ENCODE data around the gene BABAM1. TPM values are rescaled to one million over a fixed set of nuclear protein-coding genes. Genes with fewer than 3 reads are reported as not detected.
A peak's percentile ranks its signal among the peaks of the same experiment; 100 is the strongest.

BABAM1 gene
- total RNA-seq, 1 experiment from 2014 or later = 93.3 TPM

DNA sequence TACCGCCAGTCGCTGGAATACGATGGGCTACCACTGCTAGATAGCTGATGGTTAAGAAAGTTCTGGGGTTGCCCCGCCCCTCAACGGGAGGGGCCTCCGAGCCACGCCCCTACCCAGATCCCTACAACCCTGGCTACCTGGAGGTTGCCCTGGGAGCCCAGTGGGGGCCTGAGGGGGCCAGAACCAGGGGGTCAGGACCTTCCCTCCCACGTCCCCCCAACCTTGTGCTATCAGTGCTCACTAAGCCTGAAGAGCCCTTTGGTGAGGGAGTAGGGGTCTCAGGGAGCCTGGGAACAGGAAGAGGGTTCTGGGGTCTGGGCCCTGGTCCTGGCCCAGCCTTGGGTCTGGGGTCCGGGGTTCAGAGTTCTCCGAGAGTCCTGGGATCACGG lies 32.3 kb upstream of the BABAM1 start:
- peaks cover 53% of the 10 kb centered on the region for H3K79me2 ChIP-seq (ENCODE audit: insufficient read depth, low read length)
- H3K4me2 ChIP-seq (ENCODE audit: low read length) = peak overlapping the region; percentile 98
- DNase-seq (ENCODE audit: low read depth, low spot score) (no peak), ATAC-seq (peak; percentile 77)
- TF ChIP-seq EGR1 (IDR thresholded peaks at IDR 0.05; ENCODE audit: low read depth) = no peak
- TF ChIP-seq EZH2phosphoT487 (IDR thresholded peaks at IDR 0.05; ENCODE audit: borderline replicate concordance) = no peak
- TF ChIP-seq POLR2AphosphoS5 (IDR thresholded peaks at IDR 0.05; ENCODE audit: low read depth, low read length) = peak; percentile 88
- TF ChIP-seq POLR2A (IDR thresholded peaks at IDR 0.05; ENCODE audit: borderline replicate concordance, extremely low read depth, insufficient read depth, insufficient read length) = peak; percentile 54
- H3K4me3 ChIP-seq (replicated peaks in 1 of 2; ENCODE audit: low read depth in 1 of 2, low read length in 2 of 2) = peak overlapping the region; percentile 91 to 93
- intact Hi-C loops (cut with micrococcal nuclease) = no loop called here
- no peaks in the 10 kb centered on the region for H3K27me3 ChIP-seq (ENCODE audit: insufficient read depth, low read length)
- peaks cover 13 to 16% of the 10 kb centered on the region in 2 experiments; a peak in 3 of 4 replicates for H3K36me3 ChIP-seq (ENCODE audit: control insufficient read depth in 1 of 2, insufficient read depth in 2 of 2, low read length in 2 of 2)
- H3K9me2 ChIP-seq (ENCODE audit: insufficient read depth) = no peaks in the 10 kb centered on the region
- CTCF ChIA-PET = interaction anchor here (0.6 to 1.4 kb wide), 2 partner anchors 9 to 49 kb away, joined by 3 read pairs; partner anchors contain the start of gene OCEL1
- peaks cover 7% of the 10 kb centered on the region; the same call in 1 of the 2 replicates for H4K20me1 ChIP-seq (ENCODE audit: insufficient read depth)
- peaks cover 13 to 27% of the 10 kb centered on the region in 2 experiments for H3K4me1 ChIP-seq (ENCODE audit: control insufficient read depth in 1 of 2, insufficient read depth in 2 of 2, low read length in 2 of 2)
- peak overlapping the region; percentile 100 for H3K27ac ChIP-seq (ENCODE audit: low read depth, low read length)
- RAD21 ChIA-PET (ENCODE audit: low non-redundant PET in 1 of 2, low total read pairs in 2 of 2, uncharacterized antibody in 2 of 2, unreplicated experiment in 2 of 2) = interaction anchor here in 1 of 2 experiments (1.9 kb wide), 1 partner anchor 8 kb away, joined by 5 read pairs; the partner anchor contains the start of gene OCEL1
- peak overlapping the region; percentile 94 for H3K9ac ChIP-seq (ENCODE audit: low read length)
- H3K9me3 ChIP-seq (ENCODE audit: control insufficient read depth in 1 of 2, insufficient read depth in 1 of 2, low read depth in 1 of 2, low read length in 2 of 2) = no peaks in the 10 kb centered on the region
- no TSS peak for BruUV-seq (replicated peaks)
- H2AFZ ChIP-seq (ENCODE audit: low read depth, low read length, poor library complexity, severe bottlenecking) = no peak overlapping the region
- POLR2A ChIA-PET = interaction anchor here (0.8 to 3.8 kb wide), 8 partner anchors 8 to 32 kb away, joined by 3 to 29 read pairs (median 5); partner anchors contain the start of genes BABAM1, OCEL1 and USE1

DNA sequence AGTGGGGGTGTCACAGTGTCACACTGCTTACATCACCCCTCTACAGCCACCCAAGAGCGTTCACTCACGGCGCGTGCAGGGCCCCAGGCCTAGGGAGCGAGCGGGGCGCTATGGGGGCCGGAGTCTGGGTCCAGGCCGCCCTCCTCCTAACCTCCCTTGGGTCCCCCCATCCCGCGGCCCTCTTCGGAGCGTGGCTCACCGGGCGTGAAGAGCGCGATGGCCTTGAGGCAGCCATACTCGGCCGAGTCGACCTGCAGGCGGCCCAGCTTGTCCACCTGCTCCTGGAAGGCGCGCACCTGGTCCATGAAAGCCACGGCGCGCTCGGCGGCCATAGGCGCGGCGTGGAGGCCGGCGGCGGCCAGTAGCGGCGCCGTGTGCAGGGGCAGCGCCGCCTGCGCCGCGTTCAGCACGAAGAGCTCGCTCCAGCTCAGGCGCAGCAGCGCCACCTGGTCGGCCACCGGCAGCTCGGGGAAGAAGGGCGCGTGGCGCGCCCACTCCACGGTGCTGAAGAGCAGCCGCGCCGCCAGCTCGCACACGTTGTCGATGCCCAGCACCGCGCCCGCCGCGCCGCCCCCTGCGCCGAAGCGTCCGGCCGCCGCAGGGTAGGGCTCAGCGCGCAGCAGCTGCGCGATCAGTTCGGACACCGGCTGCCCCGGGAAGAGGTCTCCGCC lies 31.8 kb upstream of the BABAM1 start:
- POLR2A ChIA-PET = interaction anchor here (0.8 to 3.8 kb wide), 9 partner anchors 9 to 155 kb away, joined by 3 to 29 read pairs (median 4); partner anchors contain the start of genes BABAM1, OCEL1 and USE1
- no peaks in the 10 kb centered on the region for H3K9me2 ChIP-seq (ENCODE audit: insufficient read depth)
- H3K27ac ChIP-seq (ENCODE audit: low read depth, low read length) = peak overlapping the region; percentile 100
- peaks cover 55% of the 10 kb centered on the region for H3K79me2 ChIP-seq (ENCODE audit: insufficient read depth, low read length)
- H3K9me3 ChIP-seq (ENCODE audit: control insufficient read depth in 1 of 2, insufficient read depth in 1 of 2, low read depth in 1 of 2, low read length in 2 of 2) = no peaks in the 10 kb centered on the region
- H4K20me1 ChIP-seq (ENCODE audit: insufficient read depth) = peaks cover 7% of the 10 kb centered on the region; the same call in 1 of the 2 replicates
- CTCF ChIA-PET = interaction anchor here (1.4 kb wide), 1 partner anchor 48 kb away, joined by 3 read pairs; no protein-coding TSS in a partner anchor
- DNase-seq (ENCODE audit: low read depth, low spot score) = no peak
- ATAC-seq = peak; percentile 65
- no peak overlapping the region for H2AFZ ChIP-seq (ENCODE audit: low read depth, low read length, poor library complexity, severe bottlenecking)
- no TSS peak for BruUV-seq (replicated peaks)
- H3K27me3 ChIP-seq (ENCODE audit: insufficient read depth, low read length) = no peaks in the 10 kb centered on the region
- H3K4me3 ChIP-seq (replicated peaks in 1 of 2; ENCODE audit: low read depth in 1 of 2, low read length in 2 of 2) = peak overlapping the region; percentile 91 to 93
- peak overlapping the region; percentile 98 for H3K4me2 ChIP-seq (ENCODE audit: low read length)
- intact Hi-C loops (cut with micrococcal nuclease) = no loop called here
- H3K36me3 ChIP-seq (ENCODE audit: control insufficient read depth in 1 of 2, insufficient read depth in 2 of 2, low read length in 2 of 2) = peaks cover 14 to 16% of the 10 kb centered on the region in 2 experiments; a peak in 3 of 4 replicates
- RAD21 ChIA-PET (ENCODE audit: low non-redundant PET in 1 of 2, low total read pairs in 2 of 2, uncharacterized antibody in 2 of 2, unreplicated experiment in 2 of 2) = interaction anchor here in 1 of 2 experiments (1.9 kb wide), 1 partner anchor 9 kb away, joined by 5 read pairs; the partner anchor contains the start of gene OCEL1
- H3K4me1 ChIP-seq (ENCODE audit: control insufficient read depth in 1 of 2, insufficient read depth in 2 of 2, low read length in 2 of 2) = peaks cover 13 to 27% of the 10 kb centered on the region in 2 experiments
- H3K9ac ChIP-seq (ENCODE audit: low read length) = peak overlapping the region; percentile 94
- TF ChIP-seq FOSL1 (IDR thresholded peaks at IDR 0.05; ENCODE audit: low read depth) = no peak
- no peak for TF ChIP-seq SIN3A (IDR thresholded peaks at IDR 0.05; ENCODE audit: low read depth)
- TF ChIP-seq ELF1 (IDR thresholded peaks at IDR 0.05; ENCODE audit: borderline replicate concordance, low read depth) = no peak
- TF ChIP-seq, protein P1, sequence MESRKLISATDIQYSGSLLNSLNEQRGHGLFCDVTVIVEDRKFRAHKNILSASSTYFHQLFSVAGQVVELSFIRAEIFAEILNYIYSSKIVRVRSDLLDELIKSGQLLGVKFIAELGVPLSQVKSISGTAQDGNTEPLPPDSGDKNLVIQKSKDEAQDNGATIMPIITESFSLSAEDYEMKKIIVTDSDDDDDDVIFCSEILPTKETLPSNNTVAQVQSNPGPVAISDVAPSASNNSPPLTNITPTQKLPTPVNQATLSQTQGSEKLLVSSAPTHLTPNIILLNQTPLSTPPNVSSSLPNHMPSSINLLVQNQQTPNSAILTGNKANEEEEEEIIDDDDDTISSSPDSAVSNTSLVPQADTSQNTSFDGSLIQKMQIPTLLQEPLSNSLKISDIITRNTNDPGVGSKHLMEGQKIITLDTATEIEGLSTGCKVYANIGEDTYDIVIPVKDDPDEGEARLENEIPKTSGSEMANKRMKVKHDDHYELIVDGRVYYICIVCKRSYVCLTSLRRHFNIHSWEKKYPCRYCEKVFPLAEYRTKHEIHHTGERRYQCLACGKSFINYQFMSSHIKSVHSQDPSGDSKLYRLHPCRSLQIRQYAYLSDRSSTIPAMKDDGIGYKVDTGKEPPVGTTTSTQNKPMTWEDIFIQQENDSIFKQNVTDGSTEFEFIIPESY (IDR thresholded peaks at IDR 0.05; ENCODE audit: extremely low read depth, insufficient replicate concordance, low read length) = no peak
- peak; percentile 13; the same call in 1 of the 2 replicates for TF ChIP-seq POLR2AphosphoS5 (IDR thresholded peaks at IDR 0.05; ENCODE audit: low read depth, low read length)
- peak; percentile 88 for TF ChIP-seq ZFX (IDR thresholded peaks at IDR 0.05)
- TF ChIP-seq SRF (IDR thresholded peaks at IDR 0.05; ENCODE audit: low read depth) = no peak
- no peak for TF ChIP-seq EZH2phosphoT487 (IDR thresholded peaks at IDR 0.05; ENCODE audit: borderline replicate concordance)
- peak in 1 of 3 experiments; percentile 21; a peak in 1 of 6 replicates for TF ChIP-seq CTCF (IDR thresholded peaks at IDR 0.05 in 2 of 3, conservative IDR thresholded peaks at IDR 0.05 in 1 of 3; ENCODE audit: borderline replicate concordance in 1 of 3, insufficient read depth in 1 of 3, low read depth in 2 of 3, low read length in 2 of 3)
